ENCODE results near the gene RNASE4. TPM values are rescaled to one million over a fixed set of nuclear protein-coding genes. Genes with fewer than 3 reads are reported as not detected.

Gene RNASE4
- total RNA-seq, 1 experiment from 2014 or later, result 3.3 TPM

DNA sequence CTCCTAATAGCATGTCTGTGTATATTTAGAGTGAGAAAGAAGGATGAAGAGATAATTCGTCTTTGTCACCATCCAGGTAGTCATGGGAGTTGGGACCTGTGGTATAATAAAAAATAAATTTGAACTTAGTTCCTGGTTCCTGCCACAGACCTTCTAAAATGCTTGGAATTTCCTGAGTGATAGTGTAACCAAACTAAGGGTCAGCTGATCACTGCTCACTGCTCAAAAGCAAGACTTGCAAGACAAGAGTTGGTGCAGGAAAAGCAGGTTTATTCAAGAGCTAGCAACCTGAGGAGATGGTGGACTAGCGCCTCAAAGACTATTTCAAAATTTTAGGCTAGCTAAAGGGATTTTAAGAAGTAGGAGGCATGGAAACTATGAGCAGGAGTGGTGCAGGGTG is 23.3 kb downstream of the RNASE4 start:
- intact Hi-C loops (cut with micrococcal nuclease; ENCODE audit: unreplicated experiment), result no loop called here
- no TSS peak for BruUV-seq (replicated peaks)
- H3K27me3 ChIP-seq (ENCODE audit: control insufficient read depth, insufficient read depth, low read length), result peaks cover 4% of the 10 kb centered on the region
- DNase-seq (ENCODE audit: low read depth, low spot score) (no peak), ATAC-seq (no peak)
- H3K9me3 ChIP-seq (ENCODE audit: control insufficient read depth, insufficient read depth, low read depth, low read length), result no peaks in the 10 kb centered on the region
- H3K36me3 ChIP-seq (ENCODE audit: control insufficient read depth, insufficient read depth, low read length), result no peaks in the 10 kb centered on the region
- TF ChIP-seq POLR2AphosphoS5 (IDR thresholded peaks at IDR 0.05; ENCODE audit: low read depth, low read length) (no peak), SIN3A (IDR thresholded peaks at IDR 0.05; ENCODE audit: borderline replicate concordance, insufficient read depth, low read depth, low read length) (no peak), TCF7L2 (IDR thresholded peaks at IDR 0.05; ENCODE audit: low read depth, low read length) (no peak)
- TF ChIP-seq, protein P1, sequence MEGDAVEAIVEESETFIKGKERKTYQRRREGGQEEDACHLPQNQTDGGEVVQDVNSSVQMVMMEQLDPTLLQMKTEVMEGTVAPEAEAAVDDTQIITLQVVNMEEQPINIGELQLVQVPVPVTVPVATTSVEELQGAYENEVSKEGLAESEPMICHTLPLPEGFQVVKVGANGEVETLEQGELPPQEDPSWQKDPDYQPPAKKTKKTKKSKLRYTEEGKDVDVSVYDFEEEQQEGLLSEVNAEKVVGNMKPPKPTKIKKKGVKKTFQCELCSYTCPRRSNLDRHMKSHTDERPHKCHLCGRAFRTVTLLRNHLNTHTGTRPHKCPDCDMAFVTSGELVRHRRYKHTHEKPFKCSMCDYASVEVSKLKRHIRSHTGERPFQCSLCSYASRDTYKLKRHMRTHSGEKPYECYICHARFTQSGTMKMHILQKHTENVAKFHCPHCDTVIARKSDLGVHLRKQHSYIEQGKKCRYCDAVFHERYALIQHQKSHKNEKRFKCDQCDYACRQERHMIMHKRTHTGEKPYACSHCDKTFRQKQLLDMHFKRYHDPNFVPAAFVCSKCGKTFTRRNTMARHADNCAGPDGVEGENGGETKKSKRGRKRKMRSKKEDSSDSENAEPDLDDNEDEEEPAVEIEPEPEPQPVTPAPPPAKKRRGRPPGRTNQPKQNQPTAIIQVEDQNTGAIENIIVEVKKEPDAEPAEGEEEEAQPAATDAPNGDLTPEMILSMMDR (IDR thresholded peaks at IDR 0.05), result no peak
- TF ChIP-seq, protein P2, sequence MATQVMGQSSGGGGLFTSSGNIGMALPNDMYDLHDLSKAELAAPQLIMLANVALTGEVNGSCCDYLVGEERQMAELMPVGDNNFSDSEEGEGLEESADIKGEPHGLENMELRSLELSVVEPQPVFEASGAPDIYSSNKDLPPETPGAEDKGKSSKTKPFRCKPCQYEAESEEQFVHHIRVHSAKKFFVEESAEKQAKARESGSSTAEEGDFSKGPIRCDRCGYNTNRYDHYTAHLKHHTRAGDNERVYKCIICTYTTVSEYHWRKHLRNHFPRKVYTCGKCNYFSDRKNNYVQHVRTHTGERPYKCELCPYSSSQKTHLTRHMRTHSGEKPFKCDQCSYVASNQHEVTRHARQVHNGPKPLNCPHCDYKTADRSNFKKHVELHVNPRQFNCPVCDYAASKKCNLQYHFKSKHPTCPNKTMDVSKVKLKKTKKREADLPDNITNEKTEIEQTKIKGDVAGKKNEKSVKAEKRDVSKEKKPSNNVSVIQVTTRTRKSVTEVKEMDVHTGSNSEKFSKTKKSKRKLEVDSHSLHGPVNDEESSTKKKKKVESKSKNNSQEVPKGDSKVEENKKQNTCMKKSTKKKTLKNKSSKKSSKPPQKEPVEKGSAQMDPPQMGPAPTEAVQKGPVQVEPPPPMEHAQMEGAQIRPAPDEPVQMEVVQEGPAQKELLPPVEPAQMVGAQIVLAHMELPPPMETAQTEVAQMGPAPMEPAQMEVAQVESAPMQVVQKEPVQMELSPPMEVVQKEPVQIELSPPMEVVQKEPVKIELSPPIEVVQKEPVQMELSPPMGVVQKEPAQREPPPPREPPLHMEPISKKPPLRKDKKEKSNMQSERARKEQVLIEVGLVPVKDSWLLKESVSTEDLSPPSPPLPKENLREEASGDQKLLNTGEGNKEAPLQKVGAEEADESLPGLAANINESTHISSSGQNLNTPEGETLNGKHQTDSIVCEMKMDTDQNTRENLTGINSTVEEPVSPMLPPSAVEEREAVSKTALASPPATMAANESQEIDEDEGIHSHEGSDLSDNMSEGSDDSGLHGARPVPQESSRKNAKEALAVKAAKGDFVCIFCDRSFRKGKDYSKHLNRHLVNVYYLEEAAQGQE (IDR thresholded peaks at IDR 0.05; ENCODE audit: insufficient read depth in 1 of 2, low read depth in 2 of 2, low read length in 1 of 2), result no peak
- in situ Hi-C loops (cut with HindIII; ENCODE audit: low pct_unique_long_range_greater_than_20kb, low sequenced_read_pairs), result no loop called here
- ChIA-PET POLR2A (no interaction called here), CTCF (interaction anchor here (0.5 kb wide), 1 partner anchor 92 kb away, joined by 4 read pairs; no protein-coding TSS in a partner anchor)
- H3K4me3 ChIP-seq (ENCODE audit: low read depth in 2 of 2, low read length in 2 of 2), result no peak overlapping the region
- H3K4me1 ChIP-seq (ENCODE audit: control insufficient read depth, insufficient read depth, low read length), result no peaks in the 10 kb centered on the region
- no peak overlapping the region for H3K27ac ChIP-seq (ENCODE audit: low read length)

DNA sequence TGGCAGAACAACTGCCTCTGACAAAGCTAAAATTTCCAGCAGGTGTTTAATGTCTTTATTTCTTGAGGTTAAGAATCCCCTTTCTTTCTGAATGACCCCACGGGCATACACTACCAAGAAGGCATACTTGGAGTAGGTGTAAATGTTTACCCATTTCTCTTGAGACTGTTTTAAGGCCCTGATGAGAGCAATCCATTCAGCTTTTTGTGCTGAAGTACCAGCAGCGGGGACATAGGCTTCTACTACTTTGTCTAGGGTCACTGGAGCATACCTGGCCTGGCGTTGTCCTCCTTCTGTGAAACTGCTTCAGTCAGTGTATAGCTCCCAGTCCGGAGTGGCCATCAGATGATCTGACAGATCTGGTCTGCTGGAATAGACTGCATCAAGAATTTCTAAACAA is 26.9 kb downstream of the RNASE4 start:
- CTCF ChIA-PET, result no interaction called here
- ATAC-seq, result no peak
- in situ Hi-C loops (cut with HindIII; ENCODE audit: low pct_unique_long_range_greater_than_20kb, low sequenced_read_pairs), result no loop called here

More for the DNA sequence above, 26.9 kb downstream of the RNASE4 start:
- no peaks in the 10 kb centered on the region for H3K36me3 ChIP-seq (ENCODE audit: control insufficient read depth, insufficient read depth, low read length)
- no peaks in the 10 kb centered on the region for H3K9me3 ChIP-seq (ENCODE audit: control insufficient read depth, insufficient read depth, low read depth, low read length)
- no peak for DNase-seq (ENCODE audit: low read depth, low spot score)
- H3K27me3 ChIP-seq (ENCODE audit: control insufficient read depth, insufficient read depth, low read length), result peaks cover 4% of the 10 kb centered on the region
- TF ChIP-seq TCF7L2 (IDR thresholded peaks at IDR 0.05; ENCODE audit: low read depth, low read length) (no peak), SIN3A (IDR thresholded peaks at IDR 0.05; ENCODE audit: borderline replicate concordance, insufficient read depth, low read depth, low read length) (no peak), POLR2AphosphoS5 (IDR thresholded peaks at IDR 0.05; ENCODE audit: low read depth, low read length) (no peak)
- TF ChIP-seq, protein P1 (IDR thresholded peaks at IDR 0.05), result no peak
- TF ChIP-seq, protein P2 (IDR thresholded peaks at IDR 0.05; ENCODE audit: insufficient read depth in 1 of 2, low read depth in 2 of 2, low read length in 1 of 2), result no peak
- no TSS peak for BruUV-seq (replicated peaks)
- intact Hi-C loops (cut with micrococcal nuclease; ENCODE audit: unreplicated experiment), result no loop called here
- no peaks in the 10 kb centered on the region for H3K4me1 ChIP-seq (ENCODE audit: control insufficient read depth, insufficient read depth, low read length)
- POLR2A ChIA-PET, result no interaction called here
- no peak overlapping the region for H3K4me3 ChIP-seq (ENCODE audit: low read depth in 2 of 2, low read length in 2 of 2)
- no peak overlapping the region for H3K27ac ChIP-seq (ENCODE audit: low read length)

Measured in Panc1 (cell line).